22Rv1 (cell line): ENCODE data around the gene PHTF2.

Experiments
- ZFX ChIP-seq: fragments of 450-650 bp; IDR thresholded peaks from 2 replicates; pipeline ENCODE4 v1.6.1; 2017; ENCODE audit warnings: antibody characterized with exemption, borderline replicate concordance
- TF ChIP-seq, protein P1 (sequence below): fragments of 450-650 bp; IDR thresholded peaks from 2 replicates; pipeline ENCODE4 v1.5.1; 2017; ENCODE audit warnings: mild to moderate bottlenecking

DNA sequence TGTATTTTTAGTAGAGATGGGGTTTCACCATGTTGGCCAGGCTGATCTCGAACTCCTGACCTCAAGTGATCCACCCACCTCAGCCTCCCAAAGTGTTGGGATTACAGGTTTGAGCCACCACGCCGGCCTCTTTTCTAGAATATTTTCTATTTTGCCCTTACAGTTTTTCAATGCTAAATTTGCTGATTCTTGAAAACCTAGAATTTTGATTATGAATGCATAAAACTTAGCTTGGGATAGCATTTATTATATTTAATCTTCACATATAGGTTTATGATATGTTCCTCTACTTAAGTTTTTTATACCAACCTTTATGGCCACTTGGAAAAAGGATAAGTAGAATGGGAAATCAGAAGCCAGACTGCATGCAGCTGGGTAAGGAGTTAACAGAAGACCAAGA is 2.5 kb upstream of the PHTF2 start:
- TF ChIP-seq, protein P1, sequence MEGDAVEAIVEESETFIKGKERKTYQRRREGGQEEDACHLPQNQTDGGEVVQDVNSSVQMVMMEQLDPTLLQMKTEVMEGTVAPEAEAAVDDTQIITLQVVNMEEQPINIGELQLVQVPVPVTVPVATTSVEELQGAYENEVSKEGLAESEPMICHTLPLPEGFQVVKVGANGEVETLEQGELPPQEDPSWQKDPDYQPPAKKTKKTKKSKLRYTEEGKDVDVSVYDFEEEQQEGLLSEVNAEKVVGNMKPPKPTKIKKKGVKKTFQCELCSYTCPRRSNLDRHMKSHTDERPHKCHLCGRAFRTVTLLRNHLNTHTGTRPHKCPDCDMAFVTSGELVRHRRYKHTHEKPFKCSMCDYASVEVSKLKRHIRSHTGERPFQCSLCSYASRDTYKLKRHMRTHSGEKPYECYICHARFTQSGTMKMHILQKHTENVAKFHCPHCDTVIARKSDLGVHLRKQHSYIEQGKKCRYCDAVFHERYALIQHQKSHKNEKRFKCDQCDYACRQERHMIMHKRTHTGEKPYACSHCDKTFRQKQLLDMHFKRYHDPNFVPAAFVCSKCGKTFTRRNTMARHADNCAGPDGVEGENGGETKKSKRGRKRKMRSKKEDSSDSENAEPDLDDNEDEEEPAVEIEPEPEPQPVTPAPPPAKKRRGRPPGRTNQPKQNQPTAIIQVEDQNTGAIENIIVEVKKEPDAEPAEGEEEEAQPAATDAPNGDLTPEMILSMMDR, result no peak
- TF ChIP-seq ZFX, result no peak
